ENCODE data around the gene RNASET2.

The RNASET2 gene

DNA sequence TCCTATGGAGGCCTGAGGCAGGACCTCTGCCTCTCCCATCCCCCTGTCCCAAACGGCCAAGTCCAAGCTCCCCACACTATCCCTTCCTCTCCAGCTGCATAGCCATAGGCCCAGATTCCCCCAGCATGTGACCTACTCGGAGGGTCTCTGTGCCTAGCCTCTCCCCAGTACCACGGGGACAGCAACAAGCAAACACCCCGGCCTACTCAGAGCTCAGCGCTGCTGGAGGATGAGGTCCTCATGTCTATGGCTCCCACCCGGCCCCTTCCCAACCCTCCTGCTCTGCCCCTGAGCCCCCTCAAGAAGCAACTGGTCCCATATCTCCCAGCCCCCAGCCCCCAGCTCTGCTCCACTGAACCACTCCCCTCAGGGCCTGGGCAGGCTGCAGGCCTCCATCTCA, 24.2 kb downstream of the RNASET2 start:
- no peak for DNase-seq (ENCODE audit: insufficient read length, low spot score)
- FAIRE-seq = no peak
- TF ChIP-seq, protein P1, sequence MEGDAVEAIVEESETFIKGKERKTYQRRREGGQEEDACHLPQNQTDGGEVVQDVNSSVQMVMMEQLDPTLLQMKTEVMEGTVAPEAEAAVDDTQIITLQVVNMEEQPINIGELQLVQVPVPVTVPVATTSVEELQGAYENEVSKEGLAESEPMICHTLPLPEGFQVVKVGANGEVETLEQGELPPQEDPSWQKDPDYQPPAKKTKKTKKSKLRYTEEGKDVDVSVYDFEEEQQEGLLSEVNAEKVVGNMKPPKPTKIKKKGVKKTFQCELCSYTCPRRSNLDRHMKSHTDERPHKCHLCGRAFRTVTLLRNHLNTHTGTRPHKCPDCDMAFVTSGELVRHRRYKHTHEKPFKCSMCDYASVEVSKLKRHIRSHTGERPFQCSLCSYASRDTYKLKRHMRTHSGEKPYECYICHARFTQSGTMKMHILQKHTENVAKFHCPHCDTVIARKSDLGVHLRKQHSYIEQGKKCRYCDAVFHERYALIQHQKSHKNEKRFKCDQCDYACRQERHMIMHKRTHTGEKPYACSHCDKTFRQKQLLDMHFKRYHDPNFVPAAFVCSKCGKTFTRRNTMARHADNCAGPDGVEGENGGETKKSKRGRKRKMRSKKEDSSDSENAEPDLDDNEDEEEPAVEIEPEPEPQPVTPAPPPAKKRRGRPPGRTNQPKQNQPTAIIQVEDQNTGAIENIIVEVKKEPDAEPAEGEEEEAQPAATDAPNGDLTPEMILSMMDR (IDR thresholded peaks at IDR 0.05; ENCODE audit: insufficient read depth, missing control alignments) = no peak

DNA sequence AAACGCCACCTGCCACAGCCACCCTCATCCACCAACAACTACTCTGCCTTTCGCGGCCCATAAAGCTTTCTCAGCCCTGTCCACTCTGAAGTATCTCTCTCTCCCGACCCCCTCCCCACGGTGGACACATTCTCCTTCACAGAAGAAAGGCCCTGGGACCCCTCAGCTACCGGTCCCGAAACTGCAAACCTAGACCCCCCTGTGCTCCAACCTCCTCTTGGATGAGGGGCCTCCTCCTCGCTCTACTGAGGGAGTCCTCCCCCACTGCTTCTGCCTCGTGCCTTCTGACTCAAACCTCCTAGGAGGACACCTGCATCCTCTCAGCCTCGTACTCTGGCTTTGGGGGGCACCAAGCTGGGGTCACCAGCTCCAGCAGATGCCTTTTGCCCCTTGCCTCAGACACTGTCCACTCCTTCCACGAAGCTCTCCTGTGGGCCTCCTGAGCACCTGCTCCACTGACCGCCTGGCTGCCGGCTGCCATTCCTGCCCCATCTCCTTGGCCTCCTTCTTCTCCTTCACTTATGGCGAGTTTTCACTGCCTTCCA, 24.9 kb downstream of the RNASET2 start:
- TF ChIP-seq, protein P1 (IDR thresholded peaks at IDR 0.05; ENCODE audit: insufficient read depth, missing control alignments) = no peak
- no peak for FAIRE-seq
- no peak for DNase-seq (ENCODE audit: insufficient read length, low spot score)

DNA sequence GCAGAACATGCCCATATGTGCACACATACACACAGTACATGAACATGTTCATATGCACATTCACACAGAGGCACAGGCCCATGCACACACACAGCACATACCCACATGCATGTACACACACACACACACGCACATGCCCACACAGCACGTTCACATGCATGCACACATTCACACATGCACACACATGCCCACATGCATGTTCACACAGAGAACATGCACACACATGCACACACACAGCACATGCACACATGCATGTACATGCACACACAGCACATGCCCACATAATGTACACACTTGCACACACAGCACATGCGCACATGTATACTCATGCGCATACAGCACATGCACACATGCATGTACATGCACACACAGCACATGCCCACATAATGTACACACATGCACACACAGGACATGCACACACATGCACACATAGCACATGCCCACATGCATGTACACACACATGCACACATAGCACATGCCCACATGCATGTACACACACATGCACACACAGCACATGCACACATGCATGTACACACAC, 25.9 kb downstream of the RNASET2 start:
- TF ChIP-seq, protein P1 (IDR thresholded peaks at IDR 0.05; ENCODE audit: insufficient read depth, missing control alignments) = no peak
- FAIRE-seq = no peak

DNA sequence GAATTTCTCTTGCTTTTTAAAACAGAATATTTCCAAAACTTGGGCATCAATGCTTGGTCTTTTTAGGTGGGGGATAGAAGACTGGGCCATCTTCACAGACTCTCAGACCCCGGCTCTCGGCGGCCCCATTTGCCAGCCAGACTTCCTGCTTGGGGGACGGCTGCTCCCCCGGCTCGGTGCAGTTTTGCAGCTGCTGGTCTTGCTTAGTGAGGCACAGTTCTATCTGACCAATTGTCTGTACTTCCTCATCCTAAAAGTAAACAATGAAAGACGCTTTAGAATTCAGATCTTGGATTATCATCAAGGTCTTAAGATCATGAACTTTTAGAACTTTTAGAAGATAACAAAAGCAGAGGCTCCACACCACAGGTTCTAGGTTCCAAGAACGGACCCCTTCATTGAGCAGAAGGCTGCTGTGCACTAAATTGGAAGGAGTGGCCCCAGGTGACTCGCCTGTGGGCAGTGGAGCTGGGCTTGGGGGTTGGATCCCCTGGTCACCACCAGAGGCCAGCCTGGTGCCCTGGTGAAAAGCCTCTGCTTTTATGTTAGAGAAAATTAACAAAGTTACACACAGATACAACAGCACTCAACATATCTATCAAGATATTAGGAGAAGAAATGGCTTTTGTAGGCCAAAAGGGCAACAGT, 26.7 kb downstream of the RNASET2 start:
- TF ChIP-seq, protein P1 (IDR thresholded peaks at IDR 0.05; ENCODE audit: insufficient read depth, missing control alignments) = no peak
- no peak for DNase-seq (ENCODE audit: insufficient read length, low spot score)
- no peak for FAIRE-seq

More for the DNA sequence above, 25.9 kb downstream of the RNASET2 start:
- DNase-seq (ENCODE audit: insufficient read length, low spot score) = no peak

DNA sequence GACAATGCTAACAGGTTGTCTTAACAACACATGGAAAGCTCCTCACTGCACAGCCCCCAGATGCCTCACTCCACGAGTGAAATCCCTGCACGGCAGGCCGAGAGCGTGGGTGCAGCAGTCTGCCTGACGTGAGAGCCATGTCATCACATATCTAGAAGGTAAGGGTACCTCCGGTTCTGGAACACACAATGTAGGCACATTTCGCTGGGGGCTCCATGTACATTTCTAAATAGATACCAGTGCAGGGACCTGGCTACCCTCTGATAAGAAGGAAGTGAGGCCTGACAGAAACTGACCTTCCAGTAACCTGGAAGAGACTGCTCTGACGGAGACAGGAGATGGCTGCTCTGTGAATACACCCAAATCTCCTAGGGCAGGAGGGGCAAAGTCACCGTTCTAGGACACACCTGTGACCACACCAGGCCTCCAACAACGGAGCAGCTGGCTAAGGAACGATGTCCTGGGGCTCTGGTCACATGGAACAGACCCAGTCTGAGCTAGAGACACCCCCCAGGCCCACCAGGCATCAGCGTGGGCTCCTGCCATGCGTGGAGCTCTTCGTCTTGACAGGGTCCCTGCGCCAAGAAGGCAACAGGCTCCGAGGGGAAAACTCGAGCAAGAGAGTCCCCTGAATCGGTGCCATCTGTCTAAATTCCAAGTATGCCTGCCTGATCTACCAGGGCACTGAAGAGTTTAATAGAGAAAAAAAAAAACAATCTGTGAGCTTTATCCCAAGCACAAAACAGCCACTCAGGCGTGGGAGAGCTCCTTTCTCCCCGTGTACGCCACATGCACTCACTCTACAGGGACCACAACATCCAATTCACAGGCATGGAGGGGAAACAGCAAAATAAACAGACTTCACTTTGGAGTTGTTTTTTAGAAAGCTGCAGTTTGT, 27.5 kb downstream of the RNASET2 start:
- no peak for DNase-seq (ENCODE audit: insufficient read length, low spot score)
- no peak for FAIRE-seq
- TF ChIP-seq, protein P1 (IDR thresholded peaks at IDR 0.05; ENCODE audit: insufficient read depth, missing control alignments) = no peak

DNA sequence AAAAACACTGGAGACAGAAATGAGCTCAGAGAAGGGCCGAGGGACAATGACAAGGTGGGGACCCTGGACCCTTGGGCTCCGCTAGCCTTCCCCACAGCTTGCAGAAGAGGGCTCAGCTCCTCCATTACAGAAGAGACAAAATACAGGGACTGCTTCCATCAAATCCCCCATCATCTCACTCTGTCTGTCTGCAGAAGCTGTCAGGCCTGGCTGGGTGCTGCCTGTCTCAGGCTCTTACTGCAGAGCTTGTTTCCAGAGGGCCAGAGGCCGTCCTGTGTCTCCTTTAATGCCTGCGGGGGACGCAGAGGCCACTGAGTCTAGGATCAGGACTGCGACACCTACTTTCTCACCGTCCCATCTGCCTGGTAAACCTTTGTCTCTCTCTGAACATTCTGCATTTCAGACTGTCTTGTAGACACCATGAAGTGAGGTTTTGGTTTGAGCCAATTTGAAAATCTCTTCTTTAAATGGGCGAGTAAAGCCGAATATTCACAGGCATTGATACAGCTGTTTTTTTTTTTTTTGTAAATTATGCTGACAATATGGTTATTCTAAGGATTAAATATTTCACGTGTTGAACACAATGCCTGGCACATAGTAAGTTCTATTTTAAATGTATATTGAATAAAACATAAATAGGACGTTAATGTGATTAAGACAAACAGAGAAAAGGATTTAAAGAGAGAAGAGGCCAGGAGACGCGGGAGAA, 28.3 kb downstream of the RNASET2 start:
- TF ChIP-seq, protein P1 (IDR thresholded peaks at IDR 0.05; ENCODE audit: insufficient read depth, missing control alignments) = no peak
- FAIRE-seq (no peak), DNase-seq (ENCODE audit: insufficient read length, low spot score) (no peak)
